SK-N-SH (cell line): ENCODE measurements around the gene ASAP3. TPM values are rescaled to one million over a fixed set of nuclear protein-coding genes. Genes with fewer than 3 reads are reported as not detected.
A peak's percentile ranks its signal among the peaks of the same experiment; 100 is the strongest.

ENCODE experiments used
- CTCF ChIA-PET: fragments of 300-600, 350-600 bp; formaldehyde crosslinking; extraction: SDS; loops from one replicate; lab custom pipeline; 2021; lab: Yijun Ruan, JAX
- POLR2A ChIA-PET: fragments of 350-600 bp; sonication (Branson Sonifier 250); formaldehyde crosslinking; extraction: SDS; loops from one replicate; lab custom pipeline; 2020; ENCODE audit warnings: antibody characterized with exemption, inconsistent platforms; lab: Yijun Ruan, JAX
- DNase-seq: peaks from one replicate; pipeline ENCODE4 v3.0.0; 2012
- H2AFZ ChIP-seq: fragments of 200-600 bp; sonication (generic); 2 replicates; pipeline ENCODE4 v1.8.1; 2016; ENCODE audit warnings: antibody characterized with exemption, mild to moderate bottlenecking, low read depth
- H3F3A ChIP-seq: fragments of 200-600 bp; sonication (generic); replicated peaks from 2 replicates; pipeline ENCODE3; 2016; ENCODE audit warnings: antibody characterized with exemption, mild to moderate bottlenecking; ENCODE audit not compliant: insufficient read depth
- H3K27ac ChIP-seq, 2 experiments: fragments of 200-500 bp in 1 of 2; fragments of 200-600 bp in 1 of 2; sonication (Bioruptor generic) in 1 of 2; sonication (generic), shearing (Covaris generic) in 1 of 2; 2 replicates each; pipeline versions ENCODE4 v1.5.1 to v1.6.1; 2014 to 2016; ENCODE audit warnings: low read depth in 2 of 2, inconsistent platforms in 1 of 2, low read length in 1 of 2, mild to moderate bottlenecking in 1 of 2, mixed read lengths in 1 of 2
- H3K27me3 ChIP-seq: fragments of 200-600 bp; sonication (generic), shearing (Covaris generic); 2 replicates; pipeline ENCODE4 v1.6.1; 2016; ENCODE audit warnings: mixed run types; ENCODE audit not compliant: insufficient read depth
- H3K36me3 ChIP-seq, 2 experiments: fragments of 200-500 bp in 1 of 2; fragments of 200-600 bp in 1 of 2; sonication (Bioruptor generic) in 1 of 2; sonication (generic) in 1 of 2; replicated peaks in 1 of 2; 2 replicates each; pipeline versions ENCODE3 to v1.5.1; 2014 to 2016; ENCODE audit warnings: low read length in 1 of 2, mild to moderate bottlenecking in 1 of 2; ENCODE audit not compliant: insufficient read depth in 2 of 2, control insufficient read depth in 1 of 2
- H3K4me1 ChIP-seq, 2 experiments: fragments of 200-500 bp in 1 of 2; fragments of 200-600 bp in 1 of 2; sonication (Bioruptor generic) in 1 of 2; sonication (generic), shearing (Covaris generic) in 1 of 2; 2 replicates each; pipeline versions ENCODE4 v1.5.1 to v1.6.1; 2014 to 2016; ENCODE audit warnings: low read depth in 1 of 2, low read length in 1 of 2, mixed run types in 1 of 2; ENCODE audit not compliant: insufficient read depth in 2 of 2, control insufficient read depth in 1 of 2
- H3K4me2 ChIP-seq: fragments of 200-600 bp; sonication (generic), shearing (Covaris generic); 2 replicates; pipeline ENCODE4 v1.6.1; 2017; ENCODE audit warnings: mixed run types
- H3K4me3 ChIP-seq, 2 experiments: fragments of 200-500 bp in 1 of 2; fragments of 200-600 bp in 1 of 2; sonication (Bioruptor generic) in 1 of 2; sonication (generic), shearing (Covaris generic) in 1 of 2; 2 replicates each; pipeline versions ENCODE4 v1.5.1 to v1.8.1; 2014 to 2016; ENCODE audit warnings: low read depth in 2 of 2, inconsistent platforms in 1 of 2, low read length in 1 of 2, mild to moderate bottlenecking in 1 of 2, mixed read lengths in 1 of 2, moderate library complexity in 1 of 2
- H3K79me2 ChIP-seq: fragments of 200-600 bp; sonication (generic); 2 replicates; pipeline ENCODE4 v1.8.1; 2017; ENCODE audit warnings: mild to moderate bottlenecking; ENCODE audit not compliant: insufficient read depth
- H3K9ac ChIP-seq: fragments of 200-600 bp; sonication (generic); 2 replicates; pipeline ENCODE4 v1.6.1; 2017; ENCODE audit warnings: mixed run types
- H3K9me2 ChIP-seq: fragments of 200-600 bp; sonication (generic); 2 replicates; pipeline ENCODE4 v1.6.1; 2017; ENCODE audit warnings: mixed run types
- H3K9me3 ChIP-seq: fragments of 200-600 bp; sonication (generic); 2 replicates; pipeline ENCODE4 v1.6.1; 2017; ENCODE audit warnings: mixed run types, mild to moderate bottlenecking, moderate library complexity
- H4K20me1 ChIP-seq: fragments of 200-600 bp; sonication (generic); 2 replicates; pipeline ENCODE4 v1.6.1; 2017; ENCODE audit warnings: mild to moderate bottlenecking, mixed run types; ENCODE audit not compliant: insufficient read depth
- EZH2phosphoT487 ChIP-seq: fragments of 200-600 bp; sonication (generic); IDR thresholded peaks from 2 replicates; pipeline ENCODE4 v1.6.1; 2017; ENCODE audit warnings: low read depth, mixed run types, mild to moderate bottlenecking, antibody characterized with exemption, moderate library complexity, borderline replicate concordance
- FOSL2 ChIP-seq: IDR thresholded peaks from 2 replicates; pipeline ENCODE4 v1.4.0; 2012; ENCODE audit warnings: low read depth, mild to moderate bottlenecking, moderate library complexity, borderline replicate concordance
- GABPA ChIP-seq: IDR thresholded peaks from 2 replicates; pipeline ENCODE4 v1.4.0; 2012; ENCODE audit warnings: low read depth, mild to moderate bottlenecking
- JUND ChIP-seq: IDR thresholded peaks from 2 replicates; pipeline ENCODE4 v1.4.0; 2012
- MXI1 ChIP-seq: IDR thresholded peaks from 2 replicates; pipeline ENCODE4 v1.6.1; 2012; ENCODE audit warnings: mild to moderate bottlenecking, low read depth, low read length, improper control_type of control experiment
- NFIC ChIP-seq: IDR thresholded peaks from 2 replicates; pipeline ENCODE4 v1.4.0; 2012; ENCODE audit warnings: borderline replicate concordance
- POLR2AphosphoS5 ChIP-seq: IDR thresholded peaks from 2 replicates; pipeline ENCODE4 v1.6.1; 2012; ENCODE audit warnings: low read depth, low read length
- RAD21 ChIP-seq: IDR thresholded peaks from 2 replicates; pipeline ENCODE4 v1.6.1; 2012; ENCODE audit warnings: mild to moderate bottlenecking, low read length
- RFX5 ChIP-seq: IDR thresholded peaks from 2 replicates; pipeline ENCODE4 v1.6.1; 2012; ENCODE audit warnings: mild to moderate bottlenecking, improper control_type of control experiment, low read length
- SIN3A ChIP-seq: IDR thresholded peaks from 2 replicates; pipeline ENCODE4 v1.6.1; 2012; ENCODE audit warnings: low read depth, mild to moderate bottlenecking, low read length, moderate library complexity, borderline replicate concordance
- TAF1 ChIP-seq: IDR thresholded peaks from 2 replicates; pipeline ENCODE4 v1.6.1; 2012; ENCODE audit warnings: low read depth, mild to moderate bottlenecking, low read length, moderate library complexity, borderline replicate concordance
- WGBS: methylation state at CpG from one replicate; pipeline ENCODE4 v1.1.6; 2017; ENCODE audit warnings: low lambda C conversion rate; 5-methylcytosine and 5-hydroxymethylcytosine counted together
- polyA plus RNA-seq, 3 experiments: library from polyadenylated mRNA; depleted of rRNA; stranded (reverse); fragments of >200 nt; gene quantifications; 2 replicates each; pipeline ENCODE4 v1.2.3, GENCODE V29; 2012
- TF ChIP-seq, protein P1 (sequence below): fragments of 150-350 bp; IDR thresholded peaks from 2 replicates; pipeline ENCODE4 v1.6.1; 2016; ENCODE audit warnings: mild to moderate bottlenecking, low read depth, low read length
- TF ChIP-seq, protein P2 (sequence below): fragments of 150-350 bp; IDR thresholded peaks from 2 replicates; pipeline ENCODE4 v1.6.1; 2017; ENCODE audit warnings: antibody characterized with exemption, low read length, low read depth, borderline replicate concordance
- TF ChIP-seq, protein P3 (sequence below): IDR thresholded peaks from 2 replicates; pipeline ENCODE4 v1.4.0; 2012; ENCODE audit warnings: low read depth, borderline replicate concordance
- TF ChIP-seq, protein P4 (sequence below): fragments of 200-600 bp; sonication (generic); IDR thresholded peaks from 2 replicates; pipeline ENCODE4 v1.6.1; 2017; ENCODE audit warnings: antibody characterized with exemption, mild to moderate bottlenecking, moderate library complexity

The ASAP3 gene
- polyA plus RNA-seq, 1 of the 3 experiments (the other 2 are of a cell fraction): 19.6 TPM

DNA sequence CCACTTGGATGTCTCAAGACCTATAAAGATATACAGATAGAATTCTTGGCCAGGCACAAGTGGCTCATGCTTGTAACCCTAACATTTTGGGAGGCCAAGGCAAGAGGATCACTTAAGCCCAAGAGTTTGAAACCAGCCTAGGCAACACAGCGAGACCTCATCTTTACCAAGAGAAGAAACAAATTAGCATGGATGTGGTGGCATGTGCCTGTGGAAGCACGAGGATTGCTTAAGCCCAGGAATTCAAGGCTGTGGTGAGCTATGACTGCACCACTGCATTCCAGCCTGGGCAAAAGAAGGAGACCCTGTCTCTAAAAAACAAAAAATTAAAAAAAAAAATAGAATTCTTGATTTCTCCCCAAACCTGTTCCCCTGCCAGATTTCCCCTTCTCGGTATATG lies 8.3 kb downstream of the ASAP3 start:
- Histone ChIP-seq H2AFZ (no peak overlapping the region), H3K9ac (no peak overlapping the region), H3K4me3 (no peak overlapping the region; a peak in 1 of 4 replicates), H3K27ac (peak overlapping the region in 1 of 2 experiments; percentile 78; a peak in 2 of 4 replicates), H3K79me2 (peaks cover 55% of the 10 kb centered on the region), H3K9me2 (no peaks in the 10 kb centered on the region), H3K9me3 (no peaks in the 10 kb centered on the region), H4K20me1 (peaks cover 38% of the 10 kb centered on the region), H3K4me2 (peak overlapping the region; percentile 64; the same call in 1 of the 2 replicates), H3K27me3 (no peaks in the 10 kb centered on the region), H3K36me3 (no peaks in the 10 kb centered on the region), H3F3A (peaks cover 18% of the 10 kb centered on the region), H3K4me1 (peaks cover 6 to 9% of the 10 kb centered on the region in 2 experiments; a peak in 1 of 4 replicates)
- POLR2A ChIA-PET: no interaction called here
- WGBS: 83% methylated on average over 3 of the region's 3 CpGs
- no peak for DNase-seq
- TF ChIP-seq MXI1: no peak
- TF ChIP-seq, protein P1, sequence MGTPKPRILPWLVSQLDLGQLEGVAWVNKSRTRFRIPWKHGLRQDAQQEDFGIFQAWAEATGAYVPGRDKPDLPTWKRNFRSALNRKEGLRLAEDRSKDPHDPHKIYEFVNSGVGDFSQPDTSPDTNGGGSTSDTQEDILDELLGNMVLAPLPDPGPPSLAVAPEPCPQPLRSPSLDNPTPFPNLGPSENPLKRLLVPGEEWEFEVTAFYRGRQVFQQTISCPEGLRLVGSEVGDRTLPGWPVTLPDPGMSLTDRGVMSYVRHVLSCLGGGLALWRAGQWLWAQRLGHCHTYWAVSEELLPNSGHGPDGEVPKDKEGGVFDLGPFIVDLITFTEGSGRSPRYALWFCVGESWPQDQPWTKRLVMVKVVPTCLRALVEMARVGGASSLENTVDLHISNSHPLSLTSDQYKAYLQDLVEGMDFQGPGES: no peak
- TF ChIP-seq POLR2AphosphoS5: no peak
- TF ChIP-seq RAD21: no peak
- TF ChIP-seq FOSL2: no peak
- TF ChIP-seq, protein P2, sequence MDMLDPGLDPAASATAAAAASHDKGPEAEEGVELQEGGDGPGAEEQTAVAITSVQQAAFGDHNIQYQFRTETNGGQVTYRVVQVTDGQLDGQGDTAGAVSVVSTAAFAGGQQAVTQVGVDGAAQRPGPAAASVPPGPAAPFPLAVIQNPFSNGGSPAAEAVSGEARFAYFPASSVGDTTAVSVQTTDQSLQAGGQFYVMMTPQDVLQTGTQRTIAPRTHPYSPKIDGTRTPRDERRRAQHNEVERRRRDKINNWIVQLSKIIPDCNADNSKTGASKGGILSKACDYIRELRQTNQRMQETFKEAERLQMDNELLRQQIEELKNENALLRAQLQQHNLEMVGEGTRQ: no peak
- no peak for TF ChIP-seq SIN3A
- TF ChIP-seq, protein P3, sequence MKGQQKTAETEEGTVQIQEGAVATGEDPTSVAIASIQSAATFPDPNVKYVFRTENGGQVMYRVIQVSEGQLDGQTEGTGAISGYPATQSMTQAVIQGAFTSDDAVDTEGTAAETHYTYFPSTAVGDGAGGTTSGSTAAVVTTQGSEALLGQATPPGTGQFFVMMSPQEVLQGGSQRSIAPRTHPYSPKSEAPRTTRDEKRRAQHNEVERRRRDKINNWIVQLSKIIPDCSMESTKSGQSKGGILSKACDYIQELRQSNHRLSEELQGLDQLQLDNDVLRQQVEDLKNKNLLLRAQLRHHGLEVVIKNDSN: no peak
- no peak for TF ChIP-seq EZH2phosphoT487
- no peak for TF ChIP-seq JUND
- no peak for TF ChIP-seq RFX5
- no peak for TF ChIP-seq GABPA
- no peak for TF ChIP-seq NFIC
- TF ChIP-seq, protein P4, sequence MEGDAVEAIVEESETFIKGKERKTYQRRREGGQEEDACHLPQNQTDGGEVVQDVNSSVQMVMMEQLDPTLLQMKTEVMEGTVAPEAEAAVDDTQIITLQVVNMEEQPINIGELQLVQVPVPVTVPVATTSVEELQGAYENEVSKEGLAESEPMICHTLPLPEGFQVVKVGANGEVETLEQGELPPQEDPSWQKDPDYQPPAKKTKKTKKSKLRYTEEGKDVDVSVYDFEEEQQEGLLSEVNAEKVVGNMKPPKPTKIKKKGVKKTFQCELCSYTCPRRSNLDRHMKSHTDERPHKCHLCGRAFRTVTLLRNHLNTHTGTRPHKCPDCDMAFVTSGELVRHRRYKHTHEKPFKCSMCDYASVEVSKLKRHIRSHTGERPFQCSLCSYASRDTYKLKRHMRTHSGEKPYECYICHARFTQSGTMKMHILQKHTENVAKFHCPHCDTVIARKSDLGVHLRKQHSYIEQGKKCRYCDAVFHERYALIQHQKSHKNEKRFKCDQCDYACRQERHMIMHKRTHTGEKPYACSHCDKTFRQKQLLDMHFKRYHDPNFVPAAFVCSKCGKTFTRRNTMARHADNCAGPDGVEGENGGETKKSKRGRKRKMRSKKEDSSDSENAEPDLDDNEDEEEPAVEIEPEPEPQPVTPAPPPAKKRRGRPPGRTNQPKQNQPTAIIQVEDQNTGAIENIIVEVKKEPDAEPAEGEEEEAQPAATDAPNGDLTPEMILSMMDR: no peak
- TF ChIP-seq TAF1: no peak
- CTCF ChIA-PET: no interaction called here
